ENCODE measurements around the gene IQCN. TPM values are rescaled to one million over a fixed set of nuclear protein-coding genes. Genes with fewer than 3 reads are reported as not detected.

IQCN gene
- total RNA-seq, 1 experiment from 2014 or later = 0.76 TPM

GRCh38 chr19:18229915-18230314, 44.3 kb downstream of the IQCN start:
- H3K27me3 ChIP-seq (ENCODE audit: control insufficient read depth, insufficient read depth, low read length) = peaks cover 27% of the 10 kb centered on the region
- no peaks in the 10 kb centered on the region for H3K36me3 ChIP-seq (replicated peaks; ENCODE audit: control insufficient read depth, insufficient read depth, low read length)
- DNase-seq = no peak
- no peak overlapping the region for H3K4me3 ChIP-seq (ENCODE audit: insufficient read depth, low read depth, low read length)

- Histone ChIP-seq H3K36me3 (replicated peaks; ENCODE audit: control insufficient read depth, insufficient read depth, low read length) (no peaks in the 10 kb centered on the region), H3K27me3 (ENCODE audit: control insufficient read depth, insufficient read depth, low read length) (peaks cover 30% of the 10 kb centered on the region), H3K4me3 (ENCODE audit: insufficient read depth, low read depth, low read length) (no peak overlapping the region)
- DNase-seq = no peak
These were observed 44.8 kb downstream of the IQCN start for GRCh38 chr19:18229474-18229873.

GRCh38 chr19:18227781-18228271, 46.4 kb downstream of the IQCN start:
- Histone ChIP-seq H3K36me3 (replicated peaks; ENCODE audit: control insufficient read depth, insufficient read depth, low read length) (no peaks in the 10 kb centered on the region), H3K4me3 (ENCODE audit: insufficient read depth, low read depth, low read length) (no peak overlapping the region)

GRCh38 chr19:18226956-18227780, 47.1 kb downstream of the IQCN start:
- Histone ChIP-seq H3K4me3 (ENCODE audit: insufficient read depth, low read depth, low read length) (no peak overlapping the region), H3K27me3 (ENCODE audit: control insufficient read depth, insufficient read depth, low read length) (peaks cover 30% of the 10 kb centered on the region), H3K36me3 (replicated peaks; ENCODE audit: control insufficient read depth, insufficient read depth, low read length) (no peaks in the 10 kb centered on the region)
- no peak for DNase-seq

More at GRCh38 chr19:18227781-18228271, 46.4 kb downstream of the IQCN start:
- DNase-seq = no peak
- peaks cover 30% of the 10 kb centered on the region for H3K27me3 ChIP-seq (ENCODE audit: control insufficient read depth, insufficient read depth, low read length)

GRCh38 chr19:18225702-18226468, 48.4 kb downstream of the IQCN start, which contains the start of gene PDE4C:
PDE4C (minus strand) TSS chr19:18226438; CDS start chr19:18226415, 23 bp downstream.
- Histone ChIP-seq H3K36me3 (replicated peaks; ENCODE audit: control insufficient read depth, insufficient read depth, low read length) (no peaks in the 10 kb centered on the region), H3K4me3 (ENCODE audit: insufficient read depth, low read depth, low read length) (peak within 1 kb of the TSS; percentile 51), H3K27me3 (ENCODE audit: control insufficient read depth, insufficient read depth, low read length) (peaks cover 30% of the 10 kb centered on the region)
- peak; percentile 75 for DNase-seq

- Histone ChIP-seq H3K36me3 (replicated peaks; ENCODE audit: control insufficient read depth, insufficient read depth, low read length) (no peaks in the 10 kb centered on the region), H3K4me3 (ENCODE audit: insufficient read depth, low read depth, low read length) (peak overlapping the region; percentile 51), H3K27me3 (ENCODE audit: control insufficient read depth, insufficient read depth, low read length) (peaks cover 30% of the 10 kb centered on the region)
- DNase-seq = no peak
These were observed 48.9 kb downstream of the IQCN start for GRCh38 chr19:18225355-18225701.

- Histone ChIP-seq H3K36me3 (replicated peaks; ENCODE audit: control insufficient read depth, insufficient read depth, low read length) (no peaks in the 10 kb centered on the region), H3K4me3 (ENCODE audit: insufficient read depth, low read depth, low read length) (peak overlapping the region; percentile 63), H3K27me3 (ENCODE audit: control insufficient read depth, insufficient read depth, low read length) (peaks cover 30% of the 10 kb centered on the region)
- DNase-seq = peak; percentile 99
These were observed 49.5 kb downstream of the IQCN start for GRCh38 chr19:18224525-18225354.

GRCh38 chr19:18223860-18224524, 50.3 kb downstream of the IQCN start:
- peak; percentile 98 for DNase-seq
- no peaks in the 10 kb centered on the region for H3K36me3 ChIP-seq (replicated peaks; ENCODE audit: control insufficient read depth, insufficient read depth, low read length)
- peaks cover 30% of the 10 kb centered on the region for H3K27me3 ChIP-seq (ENCODE audit: control insufficient read depth, insufficient read depth, low read length)
- peak overlapping the region; percentile 63 for H3K4me3 ChIP-seq (ENCODE audit: insufficient read depth, low read depth, low read length)

- H3K4me3 ChIP-seq (ENCODE audit: insufficient read depth, low read depth, low read length) = no peak overlapping the region
- DNase-seq = no peak
- H3K27me3 ChIP-seq (ENCODE audit: control insufficient read depth, insufficient read depth, low read length) = peaks cover 25% of the 10 kb centered on the region
- H3K36me3 ChIP-seq (replicated peaks; ENCODE audit: control insufficient read depth, insufficient read depth, low read length) = no peaks in the 10 kb centered on the region
These were observed 52.2 kb downstream of the IQCN start for GRCh38 chr19:18221815-18222725.

- Histone ChIP-seq H3K4me3 (ENCODE audit: insufficient read depth, low read depth, low read length) (peak overlapping the region; percentile 14; the same call in 1 of the 2 replicates), H3K27me3 (ENCODE audit: control insufficient read depth, insufficient read depth, low read length) (peaks cover 11% of the 10 kb centered on the region), H3K36me3 (replicated peaks; ENCODE audit: control insufficient read depth, insufficient read depth, low read length) (no peaks in the 10 kb centered on the region)
- DNase-seq = peak; percentile 99
These were observed 53.5 kb downstream of the IQCN start for GRCh38 chr19:18220632-18221275.

- DNase-seq = no peak
- no peak overlapping the region for H3K4me3 ChIP-seq (ENCODE audit: insufficient read depth, low read depth, low read length)
- no peaks in the 10 kb centered on the region for H3K36me3 ChIP-seq (replicated peaks; ENCODE audit: control insufficient read depth, insufficient read depth, low read length)
- H3K27me3 ChIP-seq (ENCODE audit: control insufficient read depth, insufficient read depth, low read length) = peaks cover 5% of the 10 kb centered on the region
These were observed 54.2 kb downstream of the IQCN start for GRCh38 chr19:18219911-18220631.

- H3K4me3 ChIP-seq (ENCODE audit: insufficient read depth, low read depth, low read length) = no peak overlapping the region
- H3K27me3 ChIP-seq (ENCODE audit: control insufficient read depth, insufficient read depth, low read length) = no peaks in the 10 kb centered on the region; the same call in 1 of the 2 replicates
- no peak for DNase-seq
- no peaks in the 10 kb centered on the region for H3K36me3 ChIP-seq (replicated peaks; ENCODE audit: control insufficient read depth, insufficient read depth, low read length)
These were observed 55.7 kb downstream of the IQCN start for GRCh38 chr19:18218600-18218999.
